Fibroblast of villous mesenchyme (primary cell): ENCODE data around the gene TRAPPC2B. TPM values are rescaled to one million over a fixed set of nuclear protein-coding genes. Genes with fewer than 3 reads are reported as not detected.
A peak's percentile ranks its signal among the peaks of the same experiment; 100 is the strongest.

Experiments
- DNase-seq: peaks from one replicate; pipeline ENCODE4 v3.0.0-alpha.2; 2010; ENCODE audit warnings: low read depth
- H3K4me3 ChIP-seq: 2 replicates; pipeline ENCODE4 v1.5.1; 2011; ENCODE audit warnings: low read depth, mild to moderate bottlenecking, low read length
- CTCF ChIP-seq: IDR thresholded peaks from 2 replicates; pipeline ENCODE4 v1.5.1; 2012; ENCODE audit warnings: low read depth, mild to moderate bottlenecking, low read length; ENCODE audit not compliant: insufficient read depth
- total RNA-seq: library from RNA; depleted of rRNA; stranded (reverse); fragments of >200 nt; gene quantifications from 2 replicates; pipeline ENCODE4 v1.2.3, GENCODE V29; 2012

The TRAPPC2B gene
- total RNA-seq, 1 donor = 11.7 TPM

GRCh38 chr19:57350877-57351805 is 12.2 kb upstream of the TRAPPC2B start, which contains the start of gene ZNF304:
Gene ZNF304, plus strand, starts transcription at chr19:57351271. Its CDS starts 394 bp downstream, at chr19:57351665.
- H3K4me3 ChIP-seq = peak within 1 kb of the TSS; percentile 100
- TF ChIP-seq CTCF = no peak
- peak; percentile 96 for DNase-seq

GRCh38 chr19:57351867-57352266 is 11.5 kb upstream of the TRAPPC2B start:
- peak overlapping the region; percentile 100 for H3K4me3 ChIP-seq
- DNase-seq = peak; percentile 28
- no peak for TF ChIP-seq CTCF

- no peak overlapping the region for H3K4me3 ChIP-seq
- no peak for TF ChIP-seq CTCF
- no peak for DNase-seq
These were observed 7.4 kb upstream of the TRAPPC2B start for GRCh38 chr19:57355916-57356315.

- no peak for DNase-seq
- no peak overlapping the region for H3K4me3 ChIP-seq
- no peak for TF ChIP-seq CTCF
These were observed 5.9 kb upstream of the TRAPPC2B start for GRCh38 chr19:57357406-57357805.

- no peak for DNase-seq
- no peak for TF ChIP-seq CTCF
- no peak overlapping the region for H3K4me3 ChIP-seq
These were observed 4.1 kb upstream of the TRAPPC2B start for GRCh38 chr19:57359300-57359699.

- no peak for TF ChIP-seq CTCF
- no peak for DNase-seq
These were observed 932 bp upstream of the TRAPPC2B start for GRCh38 chr19:57362419-57362818.

More at GRCh38 chr19:57362419-57362818, 932 bp upstream of the TRAPPC2B start:
- peak overlapping the region; percentile 64 for H3K4me3 ChIP-seq
